Uterus (tissue), 2 donors: ENCODE measurements around the gene ACOT6.

Experiments
- POLR2A ChIP-seq, 2 donors: fragments of 450-650 bp; IDR thresholded peaks; one replicate each; pipeline ENCODE4 v1.6.1; 2016; ENCODE audit warnings: antibody characterized with exemption in 2 of 2, mild to moderate bottlenecking in 1 of 2, moderate library complexity in 1 of 2
- TF ChIP-seq, protein P1 (sequence below), 4 experiments: fragments of 200-600 bp in 2 of 4; fragments of 450-650 bp in 2 of 4; sonication (generic) in 2 of 4; IDR thresholded peaks; one replicate each; pipeline ENCODE4 v1.5.1; 2016 to 2019; ENCODE audit warnings: antibody characterized with exemption in 4 of 4, mild to moderate bottlenecking in 2 of 4, moderate library complexity in 1 of 4

DNA sequence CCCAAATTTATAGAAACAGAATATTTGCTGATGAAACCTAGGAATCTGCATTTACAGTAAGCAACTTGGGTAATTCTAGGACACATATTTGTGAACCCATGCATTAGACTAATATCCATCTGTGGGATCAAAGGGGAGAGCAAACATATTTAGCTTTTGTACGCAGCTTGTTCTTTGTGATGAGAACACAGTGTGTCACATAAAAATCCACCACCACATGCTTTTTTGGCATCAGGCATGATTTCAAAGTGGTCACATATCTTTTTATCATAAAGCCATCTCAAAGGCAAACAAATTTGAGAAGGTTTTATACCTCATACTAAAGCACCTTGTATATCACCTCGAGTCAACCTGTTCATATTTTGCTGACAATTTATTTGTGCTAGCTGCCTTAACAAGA, 48.2 kb downstream of the ACOT6 start:
- TF ChIP-seq, protein P1, sequence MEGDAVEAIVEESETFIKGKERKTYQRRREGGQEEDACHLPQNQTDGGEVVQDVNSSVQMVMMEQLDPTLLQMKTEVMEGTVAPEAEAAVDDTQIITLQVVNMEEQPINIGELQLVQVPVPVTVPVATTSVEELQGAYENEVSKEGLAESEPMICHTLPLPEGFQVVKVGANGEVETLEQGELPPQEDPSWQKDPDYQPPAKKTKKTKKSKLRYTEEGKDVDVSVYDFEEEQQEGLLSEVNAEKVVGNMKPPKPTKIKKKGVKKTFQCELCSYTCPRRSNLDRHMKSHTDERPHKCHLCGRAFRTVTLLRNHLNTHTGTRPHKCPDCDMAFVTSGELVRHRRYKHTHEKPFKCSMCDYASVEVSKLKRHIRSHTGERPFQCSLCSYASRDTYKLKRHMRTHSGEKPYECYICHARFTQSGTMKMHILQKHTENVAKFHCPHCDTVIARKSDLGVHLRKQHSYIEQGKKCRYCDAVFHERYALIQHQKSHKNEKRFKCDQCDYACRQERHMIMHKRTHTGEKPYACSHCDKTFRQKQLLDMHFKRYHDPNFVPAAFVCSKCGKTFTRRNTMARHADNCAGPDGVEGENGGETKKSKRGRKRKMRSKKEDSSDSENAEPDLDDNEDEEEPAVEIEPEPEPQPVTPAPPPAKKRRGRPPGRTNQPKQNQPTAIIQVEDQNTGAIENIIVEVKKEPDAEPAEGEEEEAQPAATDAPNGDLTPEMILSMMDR (IDR thresholded peaks at IDR 0.05), result no peak
- no peak for TF ChIP-seq POLR2A (IDR thresholded peaks at IDR 0.05)
